ENCODE results near the gene MED12L.

The MED12L gene

GRCh38 chr3:151264605-151265004 is 179.1 kb downstream of the MED12L start:
- no peak for DNase-seq

GRCh38 chr3:151265166-151265565 is 179.7 kb downstream of the MED12L start:
- no peak for DNase-seq

GRCh38 chr3:151265866-151266265 is 180.4 kb downstream of the MED12L start:
- no peak for DNase-seq

- DNase-seq, result no peak
Measured at GRCh38 chr3:151267066-151267465, 181.6 kb downstream of the MED12L start.

GRCh38 chr3:151268267-151269235 is 183.1 kb downstream of the MED12L start:
- DNase-seq, result peak; percentile 32

GRCh38 chr3:151269631-151270030 is 184.2 kb downstream of the MED12L start:
- no peak for DNase-seq

GRCh38 chr3:151275091-151275490 is 189.6 kb downstream of the MED12L start:
- DNase-seq, result no peak

- no peak for DNase-seq
Measured at GRCh38 chr3:151276038-151276686, 190.7 kb downstream of the MED12L start.

GRCh38 chr3:151276687-151277042 is 191.2 kb downstream of the MED12L start:
- peak; percentile 64 for DNase-seq

- DNase-seq, result no peak
Measured at GRCh38 chr3:151278230-151278629, 192.8 kb downstream of the MED12L start, which contains the start of gene P2RY14. Gene P2RY14, minus strand, starts transcription at chr3:151278542. Its CDS starts 64,226 bp downstream, at chr3:151214316.

GRCh38 chr3:151281671-151282324 is 196.3 kb downstream of the MED12L start:
- no peak for DNase-seq

- DNase-seq, result peak; percentile 69
Measured at GRCh38 chr3:151282921-151283320, 197.5 kb downstream of the MED12L start.

- no peak for DNase-seq
Measured at GRCh38 chr3:151283387-151283786, 197.9 kb downstream of the MED12L start.

- DNase-seq, result no peak
Measured at GRCh38 chr3:151283907-151284461, 198.5 kb downstream of the MED12L start.

- DNase-seq, result no peak
Measured at GRCh38 chr3:151285940-151286339, 200.5 kb downstream of the MED12L start.

GRCh38 chr3:151289445-151289844 is 204.0 kb downstream of the MED12L start:
- no peak for DNase-seq

- no peak for DNase-seq
Measured at GRCh38 chr3:151290673-151291072, 205.2 kb downstream of the MED12L start.

GRCh38 chr3:151293127-151293526 is 207.7 kb downstream of the MED12L start:
- DNase-seq, result no peak

GRCh38 chr3:151296226-151296625 is 210.8 kb downstream of the MED12L start:
- no peak for DNase-seq

GRCh38 chr3:151297429-151297828 is 212.0 kb downstream of the MED12L start:
- DNase-seq, result no peak

- DNase-seq, result no peak
Measured at GRCh38 chr3:151299006-151299405, 213.5 kb downstream of the MED12L start.

GRCh38 chr3:151300539-151300938 is 215.1 kb downstream of the MED12L start:
- DNase-seq, result no peak

- no peak for DNase-seq
Measured at GRCh38 chr3:151301787-151302186, 216.3 kb downstream of the MED12L start.

Measured in CD4-positive, alpha-beta T cell treated with Interleukin-12 subunit alpha and Interleukin-12 subunit beta, for 1 hour (primary cell).